HG02798 (cell line): ENCODE measurements around the gene ZNF138.

Source experiments
- ATAC-seq: cut with Tn5 transposase; IDR thresholded peaks from one replicate; pipeline ENCODE4 v1.9.1; 2021; ENCODE audit warnings: mild to moderate bottlenecking; ENCODE audit not compliant: unreplicated experiment, poor library complexity

ZNF138 gene

GRCh38 chr7:64874114-64874513, 79.9 kb downstream of the ZNF138 start:
- no peak for ATAC-seq

GRCh38 chr7:64874562-64875250, 80.5 kb downstream of the ZNF138 start:
- no peak for ATAC-seq

- ATAC-seq = no peak
Observed at GRCh38 chr7:64875258-64875657, 81.0 kb downstream of the ZNF138 start.

GRCh38 chr7:64875658-64876406, 81.6 kb downstream of the ZNF138 start:
- no peak for ATAC-seq

- no peak for ATAC-seq
Observed at GRCh38 chr7:64876792-64877713, 82.8 kb downstream of the ZNF138 start.

- no peak for ATAC-seq
Observed at GRCh38 chr7:64877714-64878610, 83.7 kb downstream of the ZNF138 start.

GRCh38 chr7:64878684-64879083, 84.5 kb downstream of the ZNF138 start:
- ATAC-seq = no peak

- no peak for ATAC-seq
Observed at GRCh38 chr7:64879086-64879730, 85.0 kb downstream of the ZNF138 start.

- ATAC-seq = no peak
Observed at GRCh38 chr7:64879800-64880199, 85.6 kb downstream of the ZNF138 start.

GRCh38 chr7:64880322-64881297, 86.4 kb downstream of the ZNF138 start:
- no peak for ATAC-seq

GRCh38 chr7:64881461-64882287, 87.4 kb downstream of the ZNF138 start:
- no peak for ATAC-seq

- no peak for ATAC-seq
Observed at GRCh38 chr7:64882341-64883112, 88.3 kb downstream of the ZNF138 start.
